ENCODE results near the gene NEDD9.

NEDD9 gene

DNA sequence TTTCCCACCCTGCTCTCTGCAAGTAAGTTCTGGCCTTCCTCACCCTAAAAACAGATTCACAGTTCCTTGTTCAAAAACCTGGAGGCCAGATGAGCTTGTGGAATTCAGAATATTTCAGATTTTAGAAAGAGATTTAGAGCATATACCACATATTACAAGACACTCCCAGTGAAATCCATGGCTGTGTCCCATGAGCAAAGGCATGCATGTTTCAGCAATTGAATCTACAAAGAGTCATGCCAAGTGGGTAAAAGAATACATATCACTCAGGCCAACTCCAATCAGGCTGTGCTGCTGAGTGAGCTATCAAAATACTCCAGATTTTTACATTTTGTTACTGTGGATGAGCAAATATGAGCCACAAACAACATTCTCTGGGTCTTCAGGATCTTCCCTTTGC lies 10.2 kb upstream of the NEDD9 start:
- TF ChIP-seq CREB1 (IDR thresholded peaks at IDR 0.05; ENCODE audit: low read depth) (no peak), EGR1 (IDR thresholded peaks at IDR 0.05) (no peak), NFIC (IDR thresholded peaks at IDR 0.05) (no peak), TEAD4 (IDR thresholded peaks at IDR 0.05) (no peak), EP300 (IDR thresholded peaks at IDR 0.05; ENCODE audit: borderline replicate concordance) (no peak), TAF1 (IDR thresholded peaks at IDR 0.05; ENCODE audit: low read depth) (no peak), ZBTB7A (IDR thresholded peaks at IDR 0.05; ENCODE audit: low read depth) (no peak), CEBPB (IDR thresholded peaks at IDR 0.05) (no peak), RAD21 (IDR thresholded peaks at IDR 0.05; ENCODE audit: low read depth) (no peak), FOXM1 (IDR thresholded peaks at IDR 0.05; ENCODE audit: borderline replicate concordance, low read depth) (no peak), TCF12 (IDR thresholded peaks at IDR 0.05; ENCODE audit: low read depth) (no peak), YY1 (IDR thresholded peaks at IDR 0.05; ENCODE audit: low read depth) (no peak)
- TF ChIP-seq, protein P1, sequence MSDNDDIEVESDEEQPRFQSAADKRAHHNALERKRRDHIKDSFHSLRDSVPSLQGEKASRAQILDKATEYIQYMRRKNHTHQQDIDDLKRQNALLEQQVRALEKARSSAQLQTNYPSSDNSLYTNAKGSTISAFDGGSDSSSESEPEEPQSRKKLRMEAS (IDR thresholded peaks at IDR 0.05) = no peak
- TF ChIP-seq, protein P2, sequence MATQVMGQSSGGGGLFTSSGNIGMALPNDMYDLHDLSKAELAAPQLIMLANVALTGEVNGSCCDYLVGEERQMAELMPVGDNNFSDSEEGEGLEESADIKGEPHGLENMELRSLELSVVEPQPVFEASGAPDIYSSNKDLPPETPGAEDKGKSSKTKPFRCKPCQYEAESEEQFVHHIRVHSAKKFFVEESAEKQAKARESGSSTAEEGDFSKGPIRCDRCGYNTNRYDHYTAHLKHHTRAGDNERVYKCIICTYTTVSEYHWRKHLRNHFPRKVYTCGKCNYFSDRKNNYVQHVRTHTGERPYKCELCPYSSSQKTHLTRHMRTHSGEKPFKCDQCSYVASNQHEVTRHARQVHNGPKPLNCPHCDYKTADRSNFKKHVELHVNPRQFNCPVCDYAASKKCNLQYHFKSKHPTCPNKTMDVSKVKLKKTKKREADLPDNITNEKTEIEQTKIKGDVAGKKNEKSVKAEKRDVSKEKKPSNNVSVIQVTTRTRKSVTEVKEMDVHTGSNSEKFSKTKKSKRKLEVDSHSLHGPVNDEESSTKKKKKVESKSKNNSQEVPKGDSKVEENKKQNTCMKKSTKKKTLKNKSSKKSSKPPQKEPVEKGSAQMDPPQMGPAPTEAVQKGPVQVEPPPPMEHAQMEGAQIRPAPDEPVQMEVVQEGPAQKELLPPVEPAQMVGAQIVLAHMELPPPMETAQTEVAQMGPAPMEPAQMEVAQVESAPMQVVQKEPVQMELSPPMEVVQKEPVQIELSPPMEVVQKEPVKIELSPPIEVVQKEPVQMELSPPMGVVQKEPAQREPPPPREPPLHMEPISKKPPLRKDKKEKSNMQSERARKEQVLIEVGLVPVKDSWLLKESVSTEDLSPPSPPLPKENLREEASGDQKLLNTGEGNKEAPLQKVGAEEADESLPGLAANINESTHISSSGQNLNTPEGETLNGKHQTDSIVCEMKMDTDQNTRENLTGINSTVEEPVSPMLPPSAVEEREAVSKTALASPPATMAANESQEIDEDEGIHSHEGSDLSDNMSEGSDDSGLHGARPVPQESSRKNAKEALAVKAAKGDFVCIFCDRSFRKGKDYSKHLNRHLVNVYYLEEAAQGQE (IDR thresholded peaks at IDR 0.05; ENCODE audit: low read depth) = no peak
- TF ChIP-seq, protein P3, sequence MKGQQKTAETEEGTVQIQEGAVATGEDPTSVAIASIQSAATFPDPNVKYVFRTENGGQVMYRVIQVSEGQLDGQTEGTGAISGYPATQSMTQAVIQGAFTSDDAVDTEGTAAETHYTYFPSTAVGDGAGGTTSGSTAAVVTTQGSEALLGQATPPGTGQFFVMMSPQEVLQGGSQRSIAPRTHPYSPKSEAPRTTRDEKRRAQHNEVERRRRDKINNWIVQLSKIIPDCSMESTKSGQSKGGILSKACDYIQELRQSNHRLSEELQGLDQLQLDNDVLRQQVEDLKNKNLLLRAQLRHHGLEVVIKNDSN (IDR thresholded peaks at IDR 0.05) = no peak

DNA sequence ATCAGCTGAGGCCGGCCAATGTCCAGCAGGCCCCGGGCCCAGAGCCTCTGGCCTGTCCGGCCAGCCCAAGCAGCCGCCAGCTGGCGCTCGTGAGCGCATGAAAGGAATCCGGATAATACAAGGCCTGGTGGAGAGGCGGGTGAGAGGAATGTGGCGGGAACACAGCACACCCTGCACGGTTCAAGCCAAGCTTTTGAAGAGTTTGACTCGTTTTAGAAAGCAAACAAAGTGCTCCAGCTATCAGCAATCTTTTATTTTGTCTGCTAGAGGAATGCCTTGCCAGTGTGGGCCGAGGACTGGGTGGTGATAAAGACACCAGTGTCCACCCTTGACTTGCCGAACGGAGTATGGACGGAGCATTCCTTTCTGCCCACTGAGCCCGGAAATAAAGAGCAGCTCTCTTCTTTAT lies 9.3 kb upstream of the NEDD9 start:
- TF ChIP-seq FOXM1 (IDR thresholded peaks at IDR 0.05; ENCODE audit: borderline replicate concordance, low read depth) (no peak), TCF12 (IDR thresholded peaks at IDR 0.05; ENCODE audit: low read depth) (no peak), ZBTB7A (IDR thresholded peaks at IDR 0.05; ENCODE audit: low read depth) (no peak), RAD21 (IDR thresholded peaks at IDR 0.05; ENCODE audit: low read depth) (no peak), TAF1 (IDR thresholded peaks at IDR 0.05; ENCODE audit: low read depth) (no peak), CEBPB (IDR thresholded peaks at IDR 0.05) (no peak), NFIC (IDR thresholded peaks at IDR 0.05) (no peak)
- TF ChIP-seq, protein P2 (IDR thresholded peaks at IDR 0.05; ENCODE audit: low read depth) = no peak
- TF ChIP-seq, protein P1 (IDR thresholded peaks at IDR 0.05) = no peak
- TF ChIP-seq, protein P3 (IDR thresholded peaks at IDR 0.05) = no peak

DNA sequence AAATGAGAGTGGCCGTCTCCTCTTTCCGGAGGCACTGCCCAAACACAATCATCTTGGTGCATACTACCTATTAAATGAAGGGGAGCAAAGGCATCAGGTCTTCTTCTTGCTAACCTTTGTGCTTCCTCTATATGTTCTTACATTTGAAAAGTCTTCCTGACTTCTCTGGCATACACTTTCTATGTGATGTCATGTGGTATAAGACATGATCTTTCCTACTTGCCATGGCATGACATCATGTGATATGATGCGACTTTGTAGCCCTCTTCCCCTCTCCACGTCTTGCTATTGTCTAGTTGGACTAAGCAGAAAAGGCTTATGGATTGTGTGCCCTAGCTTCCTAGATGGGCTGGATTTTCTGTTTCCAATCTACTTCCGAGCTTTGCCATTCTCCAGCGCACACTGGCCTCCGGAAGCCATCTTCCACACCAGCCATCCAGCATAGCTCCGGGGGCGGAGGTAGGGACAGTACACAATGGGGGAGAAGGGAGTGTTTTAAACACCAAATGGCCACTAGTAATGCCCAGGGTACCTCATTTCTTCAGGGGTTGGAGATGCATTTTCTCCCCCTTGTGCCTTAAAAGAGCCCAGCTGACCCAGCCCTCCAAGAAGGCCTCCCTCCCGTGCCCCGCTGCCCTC lies 8.8 kb upstream of the NEDD9 start:
- TF ChIP-seq, protein P1 (IDR thresholded peaks at IDR 0.05) = no peak
- TF ChIP-seq YY1 (IDR thresholded peaks at IDR 0.05; ENCODE audit: low read depth) = no peak
- no peak for TF ChIP-seq TEAD4 (IDR thresholded peaks at IDR 0.05)
- TF ChIP-seq NFIC (IDR thresholded peaks at IDR 0.05) = no peak
- TF ChIP-seq EGR1 (IDR thresholded peaks at IDR 0.05) = no peak
- TF ChIP-seq RAD21 (IDR thresholded peaks at IDR 0.05; ENCODE audit: low read depth) = no peak
- no peak for TF ChIP-seq EP300 (IDR thresholded peaks at IDR 0.05; ENCODE audit: borderline replicate concordance)
- no peak for TF ChIP-seq TCF12 (IDR thresholded peaks at IDR 0.05; ENCODE audit: low read depth)

DNA sequence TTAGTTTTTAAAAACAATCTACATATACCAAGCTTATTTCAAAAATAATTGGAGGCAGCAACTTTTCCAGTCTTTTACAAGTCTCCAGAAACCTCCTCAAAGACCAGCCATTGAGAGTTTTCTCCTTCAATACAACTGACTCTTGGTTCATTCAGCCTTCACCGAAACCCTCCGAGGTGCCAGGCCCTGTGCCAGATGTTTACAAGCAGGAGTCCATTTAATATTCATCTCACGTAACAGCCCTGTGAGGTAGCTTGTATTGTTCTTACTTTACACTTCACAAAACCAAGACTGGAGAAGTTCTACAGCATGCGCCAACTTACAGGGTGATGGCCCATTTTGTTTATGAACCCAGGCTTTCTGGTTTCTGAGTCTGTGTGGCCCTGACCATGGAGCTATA lies 5.5 kb upstream of the NEDD9 start:
- no peak for TF ChIP-seq ZBTB7A (IDR thresholded peaks at IDR 0.05; ENCODE audit: low read depth)

DNA sequence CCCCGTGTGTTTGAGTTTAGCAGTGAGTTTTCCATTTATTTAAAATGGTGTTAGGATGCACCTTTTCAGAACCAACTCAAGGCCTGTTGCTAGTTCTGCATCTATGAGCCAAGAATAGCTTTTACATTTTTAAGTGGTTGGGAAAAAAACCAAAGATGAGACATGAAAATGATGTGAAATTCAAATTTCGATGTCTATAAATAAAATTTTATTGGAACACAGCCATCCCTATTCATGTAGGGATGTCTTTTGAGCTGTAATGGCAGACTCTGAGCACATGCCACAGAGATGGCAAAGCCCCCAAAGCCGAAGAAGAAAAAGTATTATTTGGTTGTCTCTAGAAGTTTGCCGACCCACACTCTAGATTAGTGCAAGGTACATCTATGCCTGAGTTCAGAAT lies 5.0 kb upstream of the NEDD9 start:
- TF ChIP-seq CREB1 (IDR thresholded peaks at IDR 0.05; ENCODE audit: low read depth) (no peak), ZBTB7A (IDR thresholded peaks at IDR 0.05; ENCODE audit: low read depth) (no peak), CEBPB (IDR thresholded peaks at IDR 0.05) (no peak), FOXM1 (IDR thresholded peaks at IDR 0.05; ENCODE audit: borderline replicate concordance, low read depth) (no peak)

DNA sequence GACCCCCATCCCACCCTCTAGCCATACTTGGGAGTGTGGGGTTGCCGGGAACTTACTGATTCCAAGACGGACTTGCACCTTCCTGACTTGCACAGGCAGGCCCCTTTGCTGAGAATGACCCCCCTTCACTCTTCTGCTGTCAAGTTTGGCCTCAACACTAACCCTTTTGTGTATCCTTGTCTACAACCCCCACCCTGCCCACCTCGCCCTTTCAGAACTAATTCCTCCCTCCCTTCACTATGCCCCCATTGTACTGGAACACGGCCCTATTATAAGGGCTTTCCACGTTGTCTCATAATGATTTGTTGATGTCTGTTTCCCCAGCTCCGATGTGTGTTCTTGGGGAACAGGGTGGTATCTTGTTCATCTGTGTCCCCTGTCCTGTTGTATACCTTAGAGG lies 4.4 kb upstream of the NEDD9 start:
- TF ChIP-seq FOXM1 (IDR thresholded peaks at IDR 0.05; ENCODE audit: borderline replicate concordance, low read depth) = no peak

Measured in Ishikawa (cell line).